C4-2B (cell line): ENCODE data around the gene ADAMTS18.
"Not testable (repeated sequence)": the region's sequence is repeated elsewhere in the genome, so short reads cannot be mapped to it uniquely, and the experiment has no call there.

Source experiments
- H3K27ac ChIP-seq: fragments of 450-650 bp; 2 replicates; pipeline ENCODE4 v1.5.1; 2017
- CTCF ChIP-seq: fragments of 450-650 bp; conservative IDR thresholded peaks from 2 replicates; pipeline ENCODE4 v1.5.1; 2017; ENCODE audit warnings: mild to moderate bottlenecking
- ZFX ChIP-seq: fragments of 450-650 bp; IDR thresholded peaks from 2 replicates; pipeline ENCODE4 v1.6.1; 2017

Gene ADAMTS18

GRCh38 chr16:77467821-77468335 is 33.0 kb upstream of the ADAMTS18 start:
- no peak overlapping the region for H3K27ac ChIP-seq

GRCh38 chr16:77463659-77464058 is 28.8 kb upstream of the ADAMTS18 start:
- H3K27ac ChIP-seq, result not testable (repeated sequence)

More at GRCh38 chr16:77467821-77468335, 33.0 kb upstream of the ADAMTS18 start:
- TF ChIP-seq CTCF (no peak), ZFX (no peak)

GRCh38 chr16:77462894-77463293 is 28.1 kb upstream of the ADAMTS18 start:
- TF ChIP-seq ZFX (no peak), CTCF (no peak)
- H3K27ac ChIP-seq, result no peak overlapping the region

GRCh38 chr16:77459534-77460254 is 24.9 kb upstream of the ADAMTS18 start:
- no peak overlapping the region for H3K27ac ChIP-seq
- TF ChIP-seq CTCF, result no peak
- no peak for TF ChIP-seq ZFX

GRCh38 chr16:77457046-77457445 is 22.2 kb upstream of the ADAMTS18 start:
- TF ChIP-seq CTCF (no peak), ZFX (no peak)
- no peak overlapping the region for H3K27ac ChIP-seq

- TF ChIP-seq ZFX (no peak), CTCF (no peak)
- H3K27ac ChIP-seq, result no peak overlapping the region
These were observed 17.4 kb upstream of the ADAMTS18 start for GRCh38 chr16:77452243-77452642.

- H3K27ac ChIP-seq, result no peak overlapping the region
- no peak for TF ChIP-seq CTCF
- no peak for TF ChIP-seq ZFX
These were observed 16.1 kb upstream of the ADAMTS18 start for GRCh38 chr16:77450790-77451487.
